Right lobe of liver (tissue), 6 donors: ENCODE measurements around the gene ALKBH8. TPM values are rescaled to one million over a fixed set of nuclear protein-coding genes. Genes with fewer than 3 reads are reported as not detected.
A peak's percentile ranks its signal among the peaks of the same experiment; 100 is the strongest.
"Not testable (repeated sequence)": the region's sequence is repeated elsewhere in the genome, so short reads cannot be mapped to it uniquely, and the experiment has no call there.

Experiments
- ATAC-seq, 4 donors: fragments of 200-7000 bp; cut with Tn5 transposase; one replicate each; pipeline ENCODE4 v1.9.1; 2020; ENCODE audit warnings: mild to moderate bottlenecking in 4 of 4, moderate library complexity in 4 of 4
- DNase-seq, 3 donors: peaks; one replicate each; pipeline ENCODE4 v3.0.0-alpha.2; 2020
- H3K27ac ChIP-seq, 3 donors: fragments of 200-600 bp; one replicate each; pipeline ENCODE4 v1.8.0; 2022
- H3K27me3 ChIP-seq, 2 donors: fragments of 200-600 bp; one replicate each; pipeline ENCODE4 v1.8.0; 2022
- H3K36me3 ChIP-seq, 4 donors: fragments of 200-600 bp; sonication (generic) in 1 of 4; one replicate each; pipeline versions ENCODE4 v1.5.1 to v1.8.0; 2017 to 2022; ENCODE audit warnings: control low read depth in 1 of 4
- H3K4me1 ChIP-seq, 4 donors: fragments of 200-600 bp; sonication (generic) in 1 of 4; one replicate each; pipeline versions ENCODE4 v1.5.1 to v1.8.0; 2017 to 2022; ENCODE audit warnings: control low read depth in 1 of 4
- H3K4me3 ChIP-seq, 3 donors: fragments of 200-600 bp; one replicate each; pipeline ENCODE4 v1.8.0; 2022
- H3K9me3 ChIP-seq, 4 donors: fragments of 200-600 bp; sonication (generic) in 1 of 4; one replicate each; pipeline versions ENCODE4 v1.5.1 to v1.8.0; 2017 to 2022; ENCODE audit warnings: control low read depth in 1 of 4
- CTCF ChIP-seq, 4 donors: fragments of 200-600 bp in 3 of 4; fragments of 450-650 bp in 1 of 4; IDR thresholded peaks; one replicate each; pipeline versions ENCODE4 v1.5.1 to v1.8.0; 2016 to 2022; ENCODE audit warnings: antibody characterized with exemption in 4 of 4, mild to moderate bottlenecking in 2 of 4
- POLR2A ChIP-seq: fragments of 450-650 bp; IDR thresholded peaks from one replicate; pipeline ENCODE4 v1.6.1; 2017; ENCODE audit warnings: antibody characterized with exemption, mild to moderate bottlenecking
- WGBS: methylation state at CpG from one replicate; pipeline ENCODE4 v1.1.6; 2018; ENCODE audit warnings: low coverage, low lambda C conversion rate; ENCODE audit not compliant: insufficient coverage; ENCODE audit errors: missing lambda C conversion rate; 5-methylcytosine and 5-hydroxymethylcytosine counted together
- intact Hi-C, 2 donors: fragments of 100-400 bp; cut with DNase I; formaldehyde crosslinking; loops; one replicate each; pipeline versions ENCODE4 v1.11.2 to v1.14.1; 2022
- total RNA-seq, 6 experiments: library from RNA; depleted of rRNA in 2 of 6; stranded (reverse); fragments of >200 nt in 2 of 6; fragmentation: NEBNext Ultra II Directional in 3 of 6; extraction: Animal tissue kit (Norgen Biotek cat#: 25700) in 3 of 6; gene quantifications; one replicate each; pipeline versions ENCODE4 v1.1.0 to v1.2.4, GENCODE V29; 2016 to 2023
- donor health status: DM: no; HTN: yes; CAD: no.
- donor health status: DM: no; HTN: no; CAD: no.
- donor health status: DM: no; HTN: no; CAD: no.
- donor health status: DM: no; HTN: yes; CAD: no.
- donor health status: DM: no; HTN: yes; CAD: no.

The ALKBH8 gene
- total RNA-seq, 6 experiments from 2014 or later, result 2.5 to 4.3 (median 3.1) TPM

GRCh38 chr11:107504981-107505380 lies 60.6 kb downstream of the ALKBH8 start:
- Histone ChIP-seq H3K27ac (no peak overlapping the region), H3K9me3 (no peaks in the 10 kb centered on the region), H3K4me3 (no peak overlapping the region), H3K27me3 (no peaks in the 10 kb centered on the region), H3K36me3 (peaks cover 0 to 13% (median 1%) of the 10 kb centered on the region in 4 donors), H3K4me1 (no peaks in the 10 kb centered on the region)
- intact Hi-C loops, result no loop called here
- TF ChIP-seq CTCF (IDR thresholded peaks at IDR 0.05) (no peak), POLR2A (no peak)
- 100% methylated on average over 5 of the region's 5 CpGs for WGBS
- DNase-seq (no peak), ATAC-seq (no peak)

GRCh38 chr11:107501713-107502112 lies 63.8 kb downstream of the ALKBH8 start:
- H3K27me3 ChIP-seq, result no peaks in the 10 kb centered on the region
- ATAC-seq, result peak; percentile 40 to 80 (median 52)

GRCh38 chr11:107497371-107497770 lies 68.2 kb downstream of the ALKBH8 start:
- 90% methylated on average over 7 of the region's 7 CpGs for WGBS
- H3K4me3 ChIP-seq, DNase-seq, intact Hi-C loops, H3K9me3 ChIP-seq, H3K36me3 ChIP-seq, ATAC-seq, H3K27ac ChIP-seq, H3K4me1 ChIP-seq, H3K27me3 ChIP-seq: not testable (repeated sequence)

More at GRCh38 chr11:107501713-107502112, 63.8 kb downstream of the ALKBH8 start:
- Histone ChIP-seq H3K36me3 (peaks cover 0 to 8% (median 1%) of the 10 kb centered on the region in 4 donors), H3K27ac (no peak overlapping the region), H3K9me3 (no peaks in the 10 kb centered on the region), H3K4me1 (no peaks in the 10 kb centered on the region), H3K4me3 (no peak overlapping the region)
- intact Hi-C loops, result no loop called here
- peak in 1 of 3 donors; percentile 47 for DNase-seq
- WGBS, result 100% methylated on average over 1 of the region's 1 CpG
- TF ChIP-seq POLR2A (no peak), CTCF (IDR thresholded peaks at IDR 0.05) (no peak)

GRCh38 chr11:107496011-107496410 lies 69.5 kb downstream of the ALKBH8 start:
- no peaks in the 10 kb centered on the region for H3K4me1 ChIP-seq
- no peak for TF ChIP-seq POLR2A
- TF ChIP-seq CTCF (IDR thresholded peaks at IDR 0.05), result no peak
- no peak for DNase-seq
- no peak overlapping the region for H3K4me3 ChIP-seq
- H3K36me3 ChIP-seq, result no peaks in the 10 kb centered on the region
- WGBS, result 65% methylated on average over 4 of the region's 4 CpGs
- H3K27me3 ChIP-seq, result no peaks in the 10 kb centered on the region
- peak in 1 of 4 donors; percentile 25 for ATAC-seq
- no peaks in the 10 kb centered on the region for H3K9me3 ChIP-seq
- intact Hi-C loops, result no loop called here
- no peak overlapping the region for H3K27ac ChIP-seq

- 54% methylated on average over 1 of the region's 1 CpG for WGBS
- TF ChIP-seq CTCF (IDR thresholded peaks at IDR 0.05), result no peak
- no peak for TF ChIP-seq POLR2A
Observed at GRCh38 chr11:107494055-107494454, 71.5 kb downstream of the ALKBH8 start.

More at GRCh38 chr11:107494055-107494454, 71.5 kb downstream of the ALKBH8 start:
- no peaks in the 10 kb centered on the region for H3K4me1 ChIP-seq
- no peaks in the 10 kb centered on the region for H3K9me3 ChIP-seq
- H3K27ac ChIP-seq, result no peak overlapping the region
- no peak overlapping the region for H3K4me3 ChIP-seq
- ATAC-seq, result no peak
- DNase-seq, result no peak
- H3K36me3 ChIP-seq, result no peaks in the 10 kb centered on the region
- H3K27me3 ChIP-seq, result no peaks in the 10 kb centered on the region
- intact Hi-C loops, result no loop called here
